H1 (cell line): ENCODE data around the gene JPT1. TPM values are rescaled to one million over a fixed set of nuclear protein-coding genes. Genes with fewer than 3 reads are reported as not detected.

Experiments
- CTCF ChIA-PET: fragments of 300-600 bp; sonication (Branson Sonifier 250); formaldehyde crosslinking; loops from one replicate; lab custom pipeline; 2021; ENCODE audit not compliant: partially characterized antibody; lab: Charles Lee
- POLR2A ChIA-PET: fragments of 300-600 bp; sonication (Branson Sonifier 250); formaldehyde crosslinking; loops from one replicate; lab custom pipeline; 2021; ENCODE audit warnings: inconsistent platforms; ENCODE audit not compliant: partially characterized antibody; lab: Charles Lee
- DNase-seq, 2 experiments: peaks; one replicate each; pipeline versions ENCODE4 v3.0.0 to v3.0.0-alpha.2; 2010 to 2022; ENCODE audit warnings: low spot score in 2 of 2, low read depth in 1 of 2, mixed read lengths in 1 of 2
- FAIRE-seq: peaks from 2 replicates; lab custom pipeline; 2011; peaks lifted over from hg19 to GRCh38; lab: Jason Lieb, UNC
- H2AFZ ChIP-seq: 2 replicates; pipeline ENCODE4 v1.8.1; 2012; ENCODE audit warnings: low read length, inconsistent platforms
- H2AK5ac ChIP-seq: 2 replicates; pipeline ENCODE4 v1.6.1; 2013; ENCODE audit warnings: low read depth, low read length
- H2BK120ac ChIP-seq: replicated peaks from 2 replicates; pipeline ENCODE3; 2013; ENCODE audit warnings: low read depth, low read length, inconsistent platforms
- H2BK12ac ChIP-seq: 2 replicates; pipeline ENCODE4 v1.6.1; 2013; ENCODE audit warnings: low read depth, low read length
- H2BK15ac ChIP-seq: 2 replicates; pipeline ENCODE4 v1.6.1; 2013; ENCODE audit warnings: low read length
- H2BK20ac ChIP-seq: 2 replicates; pipeline ENCODE4 v1.6.1; 2013; ENCODE audit warnings: low read length
- H2BK5ac ChIP-seq: 2 replicates; pipeline ENCODE4 v1.6.1; 2013; ENCODE audit warnings: low read depth, low read length
- H3K14ac ChIP-seq: 2 replicates; pipeline ENCODE4 v1.6.1; 2013; ENCODE audit warnings: inconsistent platforms; ENCODE audit not compliant: insufficient read length
- H3K18ac ChIP-seq: 2 replicates; pipeline ENCODE4 v1.6.1; 2013; ENCODE audit warnings: low read length; ENCODE audit errors: extremely low read depth
- H3K23ac ChIP-seq: 2 replicates; pipeline ENCODE4 v1.6.1; 2013; ENCODE audit warnings: inconsistent platforms; ENCODE audit not compliant: insufficient read length
- H3K23me2 ChIP-seq: 2 replicates; pipeline ENCODE4 v1.6.1; 2013; ENCODE audit warnings: low read depth, low read length
- H3K27ac ChIP-seq: 2 replicates; pipeline ENCODE4 v1.6.1; 2011; ENCODE audit warnings: low read depth, low read length, inconsistent platforms
- H3K27me3 ChIP-seq, 4 experiments: replicated peaks in 1 of 4; 1 replicate in 1 of 4; 2 replicates in 3 of 4; pipeline versions ENCODE4 v1.6.1 to v1.8.1; 2011 to 2013; ENCODE audit warnings: low read length in 3 of 4, mild to moderate bottlenecking in 3 of 4, inconsistent platforms in 2 of 4, mixed read lengths in 2 of 4, moderate library complexity in 1 of 4; ENCODE audit not compliant: control insufficient read depth in 3 of 4, insufficient read depth in 3 of 4; ENCODE audit errors: extremely low read depth in 1 of 4
- H3K36me3 ChIP-seq, 4 experiments: 2 replicates each; pipeline versions ENCODE4 v1.6.1 to v1.8.1; 2011 to 2013; ENCODE audit warnings: mild to moderate bottlenecking in 4 of 4, low read length in 3 of 4, moderate library complexity in 2 of 4, control low read depth in 1 of 4, inconsistent platforms in 1 of 4; ENCODE audit not compliant: insufficient read depth in 4 of 4, control insufficient read depth in 2 of 4
- H3K4ac ChIP-seq: replicated peaks from 2 replicates; pipeline ENCODE3; 2013; ENCODE audit warnings: low read length, low read depth, mixed read lengths, inconsistent platforms; ENCODE audit not compliant: insufficient read length
- H3K4me1 ChIP-seq, 4 experiments: replicated peaks in 1 of 4; 1 replicate in 1 of 4; 2 replicates in 3 of 4; pipeline versions ENCODE4 v1.6.1 to v1.8.1; 2011 to 2013; ENCODE audit warnings: low read length in 3 of 4, inconsistent platforms in 2 of 4, mixed read lengths in 1 of 4; ENCODE audit not compliant: insufficient read depth in 4 of 4, control insufficient read depth in 3 of 4
- H3K4me2 ChIP-seq, 2 experiments: 2 replicates each; pipeline versions ENCODE4 v1.6.1 to v1.8.1; 2011 to 2013; ENCODE audit warnings: low read depth in 2 of 2, low read length in 2 of 2, control low read depth in 1 of 2, inconsistent platforms in 1 of 2, mild to moderate bottlenecking in 1 of 2; ENCODE audit not compliant: insufficient read depth in 1 of 2
- H3K4me3 ChIP-seq, 4 experiments: fragments of 200-600, 300-600 bp in 1 of 4; sonication (generic), shearing (Covaris generic), sonication (Bioruptor Twin) in 1 of 4; 2 replicates each; pipeline versions ENCODE4 v1.5.1 to v1.8.1; 2011 to 2016; ENCODE audit warnings: low read length in 4 of 4, low read depth in 3 of 4, control low read depth in 2 of 4, inconsistent platforms in 2 of 4, mild to moderate bottlenecking in 2 of 4, mixed read lengths in 1 of 4, moderate library complexity in 1 of 4; ENCODE audit not compliant: insufficient read depth in 2 of 4; ENCODE audit errors: extremely low read depth in 1 of 4
- H3K56ac ChIP-seq: replicated peaks from 2 replicates; pipeline ENCODE3; 2013; ENCODE audit warnings: low read depth, mild to moderate bottlenecking, mixed read lengths, low read length, inconsistent platforms; ENCODE audit not compliant: insufficient read length
- H3K79me1 ChIP-seq: 2 replicates; pipeline ENCODE4 v1.6.1; 2013; ENCODE audit warnings: low read depth, low read length, control low read depth
- H3K79me2 ChIP-seq, 2 experiments: 2 replicates each; pipeline versions ENCODE4 v1.6.1 to v1.8.1; 2012 to 2013; ENCODE audit warnings: low read length in 2 of 2, mild to moderate bottlenecking in 2 of 2, inconsistent platforms in 1 of 2; ENCODE audit not compliant: insufficient read depth in 2 of 2, control insufficient read depth in 1 of 2
- H3K9ac ChIP-seq, 4 experiments: replicated peaks in 1 of 4; 1 replicate in 1 of 4; 2 replicates in 3 of 4; pipeline versions ENCODE4 v1.6.1 to v1.8.1; 2011 to 2013; ENCODE audit warnings: low read depth in 3 of 4, low read length in 3 of 4, control low read depth in 2 of 4, mild to moderate bottlenecking in 2 of 4, moderate library complexity in 2 of 4, inconsistent platforms in 1 of 4; ENCODE audit errors: extremely low read depth in 1 of 4
- H3K9me3 ChIP-seq, 2 experiments: 2 replicates each; pipeline versions ENCODE4 v1.6.1 to v1.8.1; 2012 to 2013; ENCODE audit warnings: mild to moderate bottlenecking in 2 of 2, moderate library complexity in 2 of 2, control low read depth in 1 of 2, inconsistent platforms in 1 of 2, low read depth in 1 of 2, low read length in 1 of 2, mixed read lengths in 1 of 2; ENCODE audit not compliant: insufficient read depth in 2 of 2
- H4K20me1 ChIP-seq, 2 experiments: replicated peaks in 1 of 2; 2 replicates each; pipeline versions ENCODE3 to v1.8.1; 2011 to 2013; ENCODE audit warnings: inconsistent platforms in 2 of 2, low read length in 2 of 2, mild to moderate bottlenecking in 1 of 2; ENCODE audit not compliant: insufficient read depth in 2 of 2, control insufficient read depth in 1 of 2
- H4K5ac ChIP-seq: 2 replicates; pipeline ENCODE4 v1.6.1; 2013; ENCODE audit warnings: low read length, low read depth, mixed read lengths, inconsistent platforms; ENCODE audit not compliant: insufficient read length
- H4K8ac ChIP-seq: 2 replicates; pipeline ENCODE4 v1.8.0; 2013; ENCODE audit warnings: mild to moderate bottlenecking, moderate library complexity, low read length, inconsistent platforms; ENCODE audit not compliant: insufficient read depth; ENCODE audit errors: extremely low read depth
- H4K91ac ChIP-seq: replicated peaks from 2 replicates; pipeline ENCODE3; 2013; ENCODE audit warnings: low read length, mixed read lengths, inconsistent platforms; ENCODE audit not compliant: insufficient read length
- SRF ChIP-seq: IDR thresholded peaks from 2 replicates; pipeline ENCODE4 v1.6.1; 2011; ENCODE audit warnings: mild to moderate bottlenecking, low read depth, low read length, moderate library complexity
- YY1 ChIP-seq: IDR thresholded peaks from 2 replicates; pipeline ENCODE4 v1.6.1; 2011; ENCODE audit warnings: low read depth, mild to moderate bottlenecking, low read length
- WGBS, 2 experiments: shearing (Covaris generic) in 1 of 2; methylation state at CpG; one replicate each; pipeline versions ENCODE4 v1.1.6 to v1.1.7; 2013 to 2015; ENCODE audit warnings: low lambda C conversion rate in 2 of 2, mixed read lengths in 2 of 2, inconsistent platforms in 1 of 2, low coverage in 1 of 2, missing lambda C conversion rate in 1 of 2; ENCODE audit not compliant: insufficient replicate concordance in 2 of 2, insufficient coverage in 1 of 2, insufficient read length in 1 of 2; ENCODE audit errors: extremely low coverage in 1 of 2, missing lambda C conversion rate in 1 of 2; 5-methylcytosine and 5-hydroxymethylcytosine counted together
- polyA plus RNA-seq, 7 experiments: library from polyadenylated mRNA; depleted of rRNA in 3 of 7; stranded (reverse) in 5 of 7; unstranded in 2 of 7; fragments of >200 nt in 5 of 7; fragments of 200-250 nt in 2 of 7; gene quantifications; 1 replicate in 5 of 7; 2 replicates in 1 of 7; 4 replicates in 1 of 7; pipeline versions ENCODE4 v1.2.1 to v1.2.3, GENCODE V29; 2011 to 2013; ENCODE audit warnings: missing spikeins in 2 of 7, mixed read lengths in 2 of 7
- total RNA-seq: library from RNA; stranded (reverse); fragmentation: NEBNext Ultra II Directional; extraction: Animal tissue kit (Norgen Biotek cat#: 25700); gene quantifications from 2 replicates; pipeline ENCODE4 v1.2.1, GENCODE V29; 2021

The JPT1 gene
- total and polyA plus RNA-seq, 2 of the 8 experiments (the other 6 are each of a cell fraction or from before 2014, with no cell fraction given) = 154 to 369 TPM

- H4K8ac ChIP-seq = no peak overlapping the region
- no peak overlapping the region for H3K23ac ChIP-seq
- H3K27me3 ChIP-seq = no peaks in the 10 kb centered on the region
- no peaks in the 10 kb centered on the region for H3K79me1 ChIP-seq
- no peak overlapping the region for H4K91ac ChIP-seq
- no peak overlapping the region for H3K27ac ChIP-seq
- H2BK15ac ChIP-seq = no peak overlapping the region
- no peak overlapping the region for H2BK5ac ChIP-seq
- H3K9me3 ChIP-seq = no peaks in the 10 kb centered on the region
- H3K14ac ChIP-seq = no peak overlapping the region
- DNase-seq (no peak), FAIRE-seq (no peak)
- no peaks in the 10 kb centered on the region for H3K79me2 ChIP-seq
- ChIA-PET CTCF (interaction anchor here (0.7 to 5.5 kb wide), 21 partner anchors 11 to 213 kb away, joined by 3 to 75 read pairs (median 4); partner anchors contain the start of genes MIF4GD, NT5C and SUMO2), POLR2A (interaction anchor here (0.6 to 2.0 kb wide), 9 partner anchors 17 to 89 kb away, joined by 3 to 7 read pairs (median 3); partner anchors contain the start of gene GGA3)
- peaks cover 0 to 2% (median 0%) of the 10 kb centered on the region in 4 experiments; a peak in 2 of 7 replicates for H3K4me1 ChIP-seq
- H3K56ac ChIP-seq = no peak overlapping the region
- H3K23me2 ChIP-seq = no peaks in the 10 kb centered on the region; the same call in 1 of the 2 replicates
- H4K5ac ChIP-seq = no peak overlapping the region
- H4K20me1 ChIP-seq = no peaks in the 10 kb centered on the region
- H2AFZ ChIP-seq = no peak overlapping the region
- H3K4me2 ChIP-seq = no peak overlapping the region
- no peak overlapping the region for H3K18ac ChIP-seq
- no peak overlapping the region for H3K9ac ChIP-seq
- no peak overlapping the region for H2BK120ac ChIP-seq
- H2BK20ac ChIP-seq = no peak overlapping the region
- H2BK12ac ChIP-seq = no peak overlapping the region
- H3K4me3 ChIP-seq = no peak overlapping the region
- WGBS, 2 experiments = 90% methylated on average over 6 of the region's 6 CpGs; no CpG with 5 or more reads in 1 of the 2 experiments
- H3K4ac ChIP-seq = no peak overlapping the region
- no peaks in the 10 kb centered on the region for H3K36me3 ChIP-seq
- H2AK5ac ChIP-seq = no peak overlapping the region
- no peak for TF ChIP-seq SRF
- no peak for TF ChIP-seq YY1
Measured at GRCh38 chr17:75199886-75200618, 45.7 kb upstream of the JPT1 start.
